ENCODE data around the gene KLRG1.

DNA sequence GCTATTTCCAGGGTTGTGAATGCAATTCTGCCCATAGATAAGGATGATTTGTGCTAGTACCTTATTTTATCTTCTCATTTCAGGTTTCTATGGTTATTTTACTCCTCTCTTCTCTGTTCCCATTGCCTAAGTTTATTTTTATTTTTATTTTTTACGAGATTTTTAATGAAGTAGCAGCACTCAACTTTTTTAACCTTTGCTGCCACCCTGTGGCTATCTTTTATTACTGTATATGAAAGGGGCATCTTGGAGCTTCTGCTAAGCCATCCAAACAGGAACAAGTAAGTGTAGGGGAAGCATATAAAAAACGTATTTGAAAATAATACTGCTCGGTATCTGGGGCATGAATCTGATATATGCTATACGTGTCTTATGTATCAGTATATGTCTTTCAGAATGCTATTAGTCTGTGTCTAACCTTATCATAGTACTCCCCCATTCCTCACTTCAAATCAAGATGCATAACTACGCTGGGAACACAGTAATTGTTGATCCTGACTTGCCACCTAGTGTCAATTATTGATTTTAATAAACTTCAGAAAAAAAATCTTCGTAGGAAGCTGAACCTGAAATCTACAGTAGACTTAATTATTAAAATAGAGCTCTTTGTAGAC is 60.3 kb downstream of the KLRG1 start:
- TF ChIP-seq POLR2A (IDR thresholded peaks at IDR 0.05) (no peak), CTCF (IDR thresholded peaks at IDR 0.05) (peak; percentile 13 to 56 (median 45))

All from body of pancreas (tissue), 4 donors.